HG02981 (cell line): ENCODE measurements around the gene BTBD8.

Experiments used
- ATAC-seq: cut with Tn5 transposase; IDR thresholded peaks from one replicate; pipeline ENCODE4 v1.9.1; 2021; ENCODE audit warnings: mild to moderate bottlenecking, moderate library complexity; ENCODE audit not compliant: unreplicated experiment

BTBD8 gene

GRCh38 chr1:92188436-92189255, 108.5 kb downstream of the BTBD8 start:
- no peak for ATAC-seq

GRCh38 chr1:92191726-92192125, 111.6 kb downstream of the BTBD8 start:
- no peak for ATAC-seq

- no peak for ATAC-seq
Observed at GRCh38 chr1:92192246-92192645, 112.1 kb downstream of the BTBD8 start.

GRCh38 chr1:92194511-92194910, 114.4 kb downstream of the BTBD8 start:
- no peak for ATAC-seq

GRCh38 chr1:92201973-92202372, 121.8 kb downstream of the BTBD8 start:
- no peak for ATAC-seq

- ATAC-seq: no peak
Observed at GRCh38 chr1:92203105-92203504, 123.0 kb downstream of the BTBD8 start.

GRCh38 chr1:92210701-92211100, 130.6 kb downstream of the BTBD8 start:
- ATAC-seq: no peak

GRCh38 chr1:92211166-92211565, 131.0 kb downstream of the BTBD8 start:
- no peak for ATAC-seq

GRCh38 chr1:92217721-92218120, 137.6 kb downstream of the BTBD8 start, which contains the start of gene C1orf146:
TSS of gene C1orf146 (plus strand) at chr1:92217915. CDS start at chr1:92231421, 13,506 bp downstream.
- no peak for ATAC-seq

GRCh38 chr1:92218559-92218958, 138.4 kb downstream of the BTBD8 start:
- ATAC-seq: no peak

GRCh38 chr1:92219028-92219427, 138.9 kb downstream of the BTBD8 start:
- no peak for ATAC-seq

- ATAC-seq: no peak
Observed at GRCh38 chr1:92228401-92228800, 148.3 kb downstream of the BTBD8 start.

- no peak for ATAC-seq
Observed at GRCh38 chr1:92230736-92231135, 150.6 kb downstream of the BTBD8 start.
